GM12878 (cell line): Measurements from ENCODE around the gene STK10. TPM values are rescaled to one million over a fixed set of nuclear protein-coding genes. Genes with fewer than 3 reads are reported as not detected.

Source experiments
- ATAC-seq: fragments of 200-7000 bp; cut with Tn5 transposase; 3 replicates; pipeline ENCODE4 v1.9.1; 2020; ENCODE audit warnings: mild to moderate bottlenecking, moderate library complexity
- BruUV-seq: library from RNA; stranded (reverse); fragments of 400-500 nt; replicated peaks from 2 replicates; lab custom pipeline; 2021; lab: Mats Ljungman, UMichigan
- CTCF ChIA-PET: fragments of 300-600 bp; sonication (Branson Sonifier 250); formaldehyde crosslinking; extraction: SDS; loops from one replicate; lab custom pipeline; 2021; ENCODE audit warnings: inconsistent platforms; lab: Yijun Ruan, JAX
- POLR2A ChIA-PET: fragments of 350-600 bp; formaldehyde crosslinking; extraction: SDS; loops from one replicate; lab custom pipeline; 2021; ENCODE audit warnings: inconsistent platforms; lab: Charles Lee
- RAD21 ChIA-PET: fragments of 300-600 bp; sonication (Branson Sonifier 250); formaldehyde crosslinking; loops from one replicate; lab custom pipeline; 2023; ENCODE audit warnings: antibody characterized with exemption; ENCODE audit not compliant: unreplicated experiment; lab: Charles Lee
- SMC1A ChIA-PET: fragments of 300-600 bp; sonication (Branson Sonifier 250); formaldehyde crosslinking; loops from one replicate; lab custom pipeline; 2023; ENCODE audit not compliant: unreplicated experiment, uncharacterized antibody; lab: Charles Lee
- DNase-seq: peaks from one replicate; pipeline ENCODE4 v3.0.0-alpha.2; 2011; ENCODE audit warnings: low read depth, low spot score
- FAIRE-seq: peaks from 3 replicates; lab custom pipeline; 2011; peaks lifted over from hg19 to GRCh38; lab: Jason Lieb, UNC
- H2AFZ ChIP-seq: 2 replicates; pipeline ENCODE4 v1.6.0; 2011; ENCODE audit warnings: low read depth, low read length, control low read depth; ENCODE audit not compliant: control insufficient read depth
- H3K27ac ChIP-seq: 2 replicates; pipeline ENCODE4 v1.5.1; 2011; ENCODE audit warnings: control low read depth; ENCODE audit not compliant: control insufficient read depth, insufficient read depth
- H3K27me3 ChIP-seq, 2 experiments: replicated peaks in 1 of 2; 2 replicates each; pipeline versions ENCODE4 v1.6.0 to v1.6.1; 2011; ENCODE audit warnings: low read length in 1 of 2; ENCODE audit not compliant: control insufficient read depth in 2 of 2, insufficient read depth in 2 of 2
- H3K36me3 ChIP-seq, 2 experiments: 2 replicates each; pipeline ENCODE4 v1.5.1; 2011; ENCODE audit warnings: low read length in 1 of 2; ENCODE audit not compliant: control insufficient read depth in 2 of 2, insufficient read depth in 2 of 2
- H3K4me1 ChIP-seq: 2 replicates; pipeline ENCODE4 v1.6.1; 2011; ENCODE audit warnings: mild to moderate bottlenecking, low read length, moderate library complexity, mixed read lengths; ENCODE audit not compliant: control insufficient read depth, insufficient read depth
- H3K4me2 ChIP-seq: 2 replicates; pipeline ENCODE4 v1.6.0; 2011; ENCODE audit warnings: control low read depth; ENCODE audit not compliant: control insufficient read depth, insufficient read depth
- H3K4me3 ChIP-seq: fragments of 200-600 bp; sonication (generic); 2 replicates; pipeline ENCODE4 v1.5.1; 2016
- H3K79me2 ChIP-seq: 2 replicates; pipeline ENCODE4 v1.6.0; 2011; ENCODE audit warnings: low read length; ENCODE audit not compliant: control insufficient read depth, insufficient read depth
- H3K9ac ChIP-seq: 2 replicates; pipeline ENCODE4 v1.8.0; 2011; ENCODE audit warnings: low read length, control low read depth, mixed read lengths; ENCODE audit not compliant: control insufficient read depth, insufficient read depth
- H3K9me3 ChIP-seq: replicated peaks from 3 replicates; pipeline ENCODE4 v1.5.1; 2011; ENCODE audit warnings: mild to moderate bottlenecking, low read length; ENCODE audit not compliant: control insufficient read depth, insufficient read depth
- H4K20me1 ChIP-seq: 2 replicates; pipeline ENCODE4 v1.6.0; 2011; ENCODE audit not compliant: control insufficient read depth, insufficient read depth
- BACH1 ChIP-seq: fragments of 450-650 bp; IDR thresholded peaks from 2 replicates; pipeline ENCODE4 v1.6.1; 2017; ENCODE audit warnings: mild to moderate bottlenecking, borderline replicate concordance
- BCL11A ChIP-seq: IDR thresholded peaks from 2 replicates; pipeline ENCODE4 v1.6.1; 2011; ENCODE audit warnings: low read depth, low read length
- CBX5 ChIP-seq: sonication (generic); IDR thresholded peaks from 2 replicates; pipeline ENCODE4 v1.6.1; 2016; ENCODE audit warnings: low read depth, moderate library complexity, mild to moderate bottlenecking, inconsistent platforms
- CHD2 ChIP-seq: IDR thresholded peaks from 2 replicates; pipeline ENCODE4 v1.6.1; 2011; ENCODE audit warnings: low read depth, low read length, improper control_type of control experiment, borderline replicate concordance
- IKZF1 ChIP-seq: fragments of 450-650 bp; conservative IDR thresholded peaks from 2 replicates; pipeline ENCODE4 v1.6.1; 2017; ENCODE audit warnings: antibody characterized with exemption, mild to moderate bottlenecking
- IRF4 ChIP-seq: IDR thresholded peaks from 2 replicates; pipeline ENCODE4 v1.6.1; 2011; ENCODE audit warnings: low read depth, low read length
- KLF5 ChIP-seq: fragments of 450-650 bp; IDR thresholded peaks from 2 replicates; pipeline ENCODE4 v1.6.1; 2014; ENCODE audit warnings: mild to moderate bottlenecking; ENCODE audit not compliant: partially characterized antibody
- NFXL1 ChIP-seq: fragments of 450-650 bp; IDR thresholded peaks from 2 replicates; pipeline ENCODE4 v1.6.1; 2017; ENCODE audit warnings: antibody characterized with exemption, mild to moderate bottlenecking, borderline replicate concordance
- SREBF2 ChIP-seq: IDR thresholded peaks from 2 replicates; pipeline ENCODE4 v1.6.1; 2012; ENCODE audit warnings: mild to moderate bottlenecking, low read length
- TARDBP ChIP-seq: IDR thresholded peaks from 2 replicates; pipeline ENCODE4 v1.6.1; 2016; ENCODE audit warnings: borderline replicate concordance
- WGBS: methylation state at CpG from one replicate; pipeline ENCODE4 v1.1.6; 2016; ENCODE audit warnings: low lambda C conversion rate; ENCODE audit not compliant: insufficient replicate concordance, insufficient coverage; ENCODE audit errors: missing lambda C conversion rate; 5-methylcytosine and 5-hydroxymethylcytosine counted together
- in situ Hi-C: fragments of 300-500 bp; cut with MboI; formaldehyde crosslinking; loops from 9 replicates; pipeline ENCODE4 v1.14.3; 2018; ENCODE audit warnings: mixed read lengths
- intact Hi-C: fragments of 100-400 bp; cut with micrococcal nuclease; formaldehyde crosslinking; loops from one replicate; pipeline ENCODE4 v1.14.2; 2022; ENCODE audit not compliant: unreplicated experiment
- polyA plus RNA-seq, 11 experiments: library from polyadenylated mRNA; depleted of rRNA in 4 of 11; unstranded in 6 of 11; stranded (reverse) in 5 of 11; fragments of >200 nt; fragmentation: Nextera tagmentation in 4 of 11; fragmentation: Illumina TruSeq in 1 of 11; extraction: Ambion mirVana in 4 of 11; extraction: Trizol in 1 of 11; gene quantifications; 1 replicate in 1 of 11; 2 replicates in 10 of 11; pipeline versions ENCODE4 v1.2.1 to v1.2.3, GENCODE V29; 2011 to 2016; ENCODE audit warnings: inconsistent platforms in 2 of 11, missing spikeins in 2 of 11, low read depth in 1 of 11
- total RNA-seq, 4 experiments: library from RNA; depleted of rRNA in 3 of 4; stranded (reverse); fragments of >200 nt in 3 of 4; fragmentation: Illumina TruSeq in 1 of 4; extraction: Trizol in 1 of 4; gene quantifications; 2 replicates each; pipeline versions ENCODE4 v1.2.1 to v1.2.3, GENCODE V29; 2013 to 2021
- TF ChIP-seq, protein P1 (sequence below): fragments of 450-650 bp; IDR thresholded peaks from 2 replicates; pipeline ENCODE4 v1.6.1; 2017; ENCODE audit warnings: low read depth, mild to moderate bottlenecking, moderate library complexity
- TF ChIP-seq, protein P2 (sequence below): IDR thresholded peaks from 2 replicates; pipeline ENCODE4 v1.6.1; 2011; ENCODE audit warnings: low read depth, mild to moderate bottlenecking, low read length, moderate library complexity, borderline replicate concordance; ENCODE audit errors: extremely low read depth
- TF ChIP-seq, protein P3 (sequence below): fragments of 150-350 bp; IDR thresholded peaks from 2 replicates; pipeline ENCODE4 v1.6.1; 2014; ENCODE audit warnings: mild to moderate bottlenecking, low read depth, low read length

Gene STK10
- total and polyA plus RNA-seq, 10 of the 15 experiments (the other 5 are each of a cell fraction or from before 2014, with no cell fraction given) = 14.2 to 96.4 (median 50.6) TPM

DNA sequence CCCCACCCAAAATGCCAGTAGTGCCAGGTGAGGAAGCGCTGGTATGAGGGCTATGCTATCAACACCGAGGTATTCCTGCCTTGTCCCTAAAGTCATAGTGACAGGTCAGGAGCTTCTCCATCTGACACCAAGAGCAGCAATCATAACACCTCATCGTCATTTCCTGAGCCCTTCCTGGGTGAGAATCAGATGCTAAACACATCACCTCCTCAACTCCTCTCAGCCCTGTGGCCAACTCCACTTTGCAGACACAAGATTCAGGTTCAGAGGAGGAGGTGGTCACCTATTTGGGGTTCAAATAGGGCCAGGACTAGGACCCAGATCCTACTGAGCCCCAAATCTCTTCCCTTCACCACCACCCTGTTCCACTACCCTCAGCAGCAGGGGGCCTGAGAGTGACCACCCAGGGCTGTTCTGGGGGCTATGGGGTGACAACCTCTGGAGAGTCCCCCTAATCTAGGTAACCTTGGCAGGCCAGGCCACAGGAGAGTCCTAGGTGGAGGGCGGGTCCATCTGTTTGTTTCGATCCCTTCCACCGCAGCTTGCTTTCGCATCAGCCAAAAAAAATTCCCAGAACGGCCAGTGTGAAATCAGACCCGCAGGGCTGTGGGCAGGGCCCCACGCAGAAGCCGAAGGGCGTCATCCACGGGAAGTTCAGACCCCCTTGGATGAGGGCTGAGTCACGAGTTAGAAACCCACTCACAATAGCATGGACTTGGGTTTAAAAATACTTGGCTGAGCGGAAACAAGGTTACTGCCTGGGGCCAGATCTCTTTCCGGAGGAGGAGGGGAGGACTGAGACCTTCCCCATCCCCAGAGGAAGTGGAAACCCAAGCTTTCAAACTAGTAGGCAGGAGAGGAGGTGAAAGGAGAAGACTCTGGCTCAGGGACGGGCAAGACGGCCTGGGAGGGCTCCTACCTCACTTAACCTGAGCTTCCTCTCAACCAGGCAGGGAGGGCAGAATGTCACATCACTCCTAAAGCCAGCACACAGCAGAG, 8.7 kb downstream of the STK10 start:
- RAD21 ChIA-PET = interaction anchor here (0.8 to 9.9 kb wide), 9 partner anchors 7 to 172 kb away, joined by 3 to 158 read pairs (median 4); partner anchors contain the start of genes FBXW11 and STK10
- 4% methylated on average over 18 of the region's 18 CpGs for WGBS
- intact Hi-C loops (loop anchor here (1.0 to 2.0 kb wide), 2 partner anchors 28 to 65 kb away; no protein-coding TSS in a partner anchor), in situ Hi-C loops (loop anchor here (5.0 kb wide), 1 partner anchor 67 kb away; no protein-coding TSS in a partner anchor)
- H3K4me3 ChIP-seq = peak overlapping the region; percentile 61
- H3K79me2 ChIP-seq = peaks cover 95% of the 10 kb centered on the region
- SMC1A ChIA-PET = interaction anchor here (0.9 to 3.5 kb wide), 11 partner anchors 8 to 120 kb away, joined by 3 to 19 read pairs (median 6); no protein-coding TSS in a partner anchor
- peak overlapping the region; percentile 96 for H3K27ac ChIP-seq
- ATAC-seq (peak; percentile 49), DNase-seq (peak; percentile 71), FAIRE-seq (peak; percentile 38)
- POLR2A ChIA-PET = interaction anchor here (0.5 to 2.0 kb wide), 8 partner anchors 8 to 68 kb away, joined by 3 to 12 read pairs (median 5); partner anchors contain the start of gene STK10
- no peaks in the 10 kb centered on the region; the same call in 2 of the 3 replicates for H3K9me3 ChIP-seq
- peak overlapping the region; percentile 19; the same call in 1 of the 2 replicates for H2AFZ ChIP-seq
- peaks cover 1 to 14% of the 10 kb centered on the region in 2 experiments for H3K36me3 ChIP-seq
- peak overlapping the region; percentile 100 for H3K4me2 ChIP-seq
- no peaks in the 10 kb centered on the region for H3K27me3 ChIP-seq
- H3K4me1 ChIP-seq = peaks cover 78% of the 10 kb centered on the region
- H4K20me1 ChIP-seq = no peaks in the 10 kb centered on the region
- CTCF ChIA-PET = interaction anchor here (0.6 to 2.0 kb wide), 7 partner anchors 8 to 73 kb away, joined by 3 to 9 read pairs (median 5); partner anchors contain the start of gene STK10
- H3K9ac ChIP-seq = peak overlapping the region; percentile 84
- TSS peak; percentile 15 for BruUV-seq
- TF ChIP-seq KLF5 (no peak), NFXL1 (no peak), CBX5 (no peak), CHD2 (peak; percentile 73; the same call in 1 of the 2 replicates), IKZF1 (peak; percentile 94), SREBF2 (no peak), TARDBP (0 out of 2 replicates have a peak, but pooled peaks have one; percentile 21), IRF4 (peak; percentile 52; the same call in 1 of the 2 replicates), BCL11A (peak; percentile 10; the same call in 1 of the 2 replicates), BACH1 (peak; percentile 26; the same call in 1 of the 2 replicates)
- TF ChIP-seq, protein P1, sequence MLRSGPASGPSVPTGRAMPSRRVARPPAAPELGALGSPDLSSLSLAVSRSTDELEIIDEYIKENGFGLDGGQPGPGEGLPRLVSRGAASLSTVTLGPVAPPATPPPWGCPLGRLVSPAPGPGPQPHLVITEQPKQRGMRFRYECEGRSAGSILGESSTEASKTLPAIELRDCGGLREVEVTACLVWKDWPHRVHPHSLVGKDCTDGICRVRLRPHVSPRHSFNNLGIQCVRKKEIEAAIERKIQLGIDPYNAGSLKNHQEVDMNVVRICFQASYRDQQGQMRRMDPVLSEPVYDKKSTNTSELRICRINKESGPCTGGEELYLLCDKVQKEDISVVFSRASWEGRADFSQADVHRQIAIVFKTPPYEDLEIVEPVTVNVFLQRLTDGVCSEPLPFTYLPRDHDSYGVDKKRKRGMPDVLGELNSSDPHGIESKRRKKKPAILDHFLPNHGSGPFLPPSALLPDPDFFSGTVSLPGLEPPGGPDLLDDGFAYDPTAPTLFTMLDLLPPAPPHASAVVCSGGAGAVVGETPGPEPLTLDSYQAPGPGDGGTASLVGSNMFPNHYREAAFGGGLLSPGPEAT = peak; percentile 79
- TF ChIP-seq, protein P2, sequence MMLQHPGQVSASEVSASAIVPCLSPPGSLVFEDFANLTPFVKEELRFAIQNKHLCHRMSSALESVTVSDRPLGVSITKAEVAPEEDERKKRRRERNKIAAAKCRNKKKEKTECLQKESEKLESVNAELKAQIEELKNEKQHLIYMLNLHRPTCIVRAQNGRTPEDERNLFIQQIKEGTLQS = no peak
- TF ChIP-seq, protein P3, sequence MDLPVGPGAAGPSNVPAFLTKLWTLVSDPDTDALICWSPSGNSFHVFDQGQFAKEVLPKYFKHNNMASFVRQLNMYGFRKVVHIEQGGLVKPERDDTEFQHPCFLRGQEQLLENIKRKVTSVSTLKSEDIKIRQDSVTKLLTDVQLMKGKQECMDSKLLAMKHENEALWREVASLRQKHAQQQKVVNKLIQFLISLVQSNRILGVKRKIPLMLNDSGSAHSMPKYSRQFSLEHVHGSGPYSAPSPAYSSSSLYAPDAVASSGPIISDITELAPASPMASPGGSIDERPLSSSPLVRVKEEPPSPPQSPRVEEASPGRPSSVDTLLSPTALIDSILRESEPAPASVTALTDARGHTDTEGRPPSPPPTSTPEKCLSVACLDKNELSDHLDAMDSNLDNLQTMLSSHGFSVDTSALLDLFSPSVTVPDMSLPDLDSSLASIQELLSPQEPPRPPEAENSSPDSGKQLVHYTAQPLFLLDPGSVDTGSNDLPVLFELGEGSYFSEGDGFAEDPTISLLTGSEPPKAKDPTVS = no peak
